Mesothelial cell of epicardium (in vitro differentiated cells): ENCODE results near the gene ARVCF. TPM values are rescaled to one million over a fixed set of nuclear protein-coding genes. Genes with fewer than 3 reads are reported as not detected.

Experiments used
- DNase-seq, 2 experiments: peaks; one replicate each; pipeline ENCODE4 v3.0.0; 2021; ENCODE audit warnings: low spot score in 2 of 2; ENCODE audit not compliant: unreplicated experiment in 2 of 2
- H3K27ac Mint-ChIP-seq: 2 replicates; pipeline ENCODE4 v1.8.0; 2021; ENCODE audit warnings: mixed read lengths
- H3K27me3 Mint-ChIP-seq: 2 replicates; pipeline ENCODE4 v1.8.0; 2021; ENCODE audit warnings: low read depth, mixed read lengths
- H3K36me3 Mint-ChIP-seq: 2 replicates; pipeline ENCODE4 v1.8.0; 2021; ENCODE audit warnings: mixed read lengths
- H3K4me1 Mint-ChIP-seq: 2 replicates; pipeline ENCODE4 v1.8.0; 2021; ENCODE audit warnings: mixed read lengths
- H3K4me3 Mint-ChIP-seq: 2 replicates; pipeline ENCODE4 v1.8.0; 2021; ENCODE audit warnings: mild to moderate bottlenecking, moderate library complexity, mixed read lengths
- H3K9me3 Mint-ChIP-seq: 2 replicates; pipeline ENCODE4 v1.8.0; 2021; ENCODE audit warnings: mixed read lengths
- CTCF ChIP-seq: fragments of 200-600 bp; sonication (generic); IDR thresholded peaks from one replicate; pipeline ENCODE4 v1.5.0; 2021; ENCODE audit warnings: antibody characterized with exemption; ENCODE audit not compliant: unreplicated experiment
- total RNA-seq: library from RNA; stranded (reverse); gene quantifications from 3 replicates; pipeline ENCODE4 v1.2.1, GENCODE V29; 2021

ARVCF gene
- total RNA-seq, 1 donor from 2014 or later = 41.2 TPM

DNA sequence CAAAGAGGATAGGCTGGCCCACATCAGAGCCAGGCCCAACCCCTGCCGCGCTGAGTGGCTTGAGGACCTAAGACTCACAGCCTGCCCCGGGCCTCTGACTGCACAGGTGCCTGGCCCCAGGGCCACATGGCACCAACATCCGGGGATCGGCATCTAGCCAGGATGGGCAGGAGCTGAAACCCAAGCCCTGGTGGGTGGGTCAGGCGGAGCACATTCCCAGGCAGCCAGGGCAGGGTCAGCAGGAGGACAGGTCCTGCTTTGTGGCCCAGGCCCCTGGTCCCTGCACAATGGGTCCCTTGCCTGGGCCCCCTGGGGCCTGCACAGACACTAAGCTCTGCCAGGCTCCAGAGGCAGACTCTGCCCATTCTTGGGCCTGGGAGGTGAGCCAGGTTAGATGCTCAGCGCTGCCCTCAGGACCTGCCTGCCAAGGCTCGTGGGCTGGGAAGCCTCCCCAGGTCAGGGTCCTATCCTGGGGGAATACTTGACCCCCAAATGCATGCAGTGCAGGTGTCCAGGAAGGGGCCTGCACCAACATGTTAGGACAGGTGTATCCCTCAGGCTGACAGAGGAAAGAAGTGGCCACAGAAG, 33.5 kb downstream of the ARVCF start:
- Mint-ChIP-seq H3K36me3 (peaks cover 6% of the 10 kb centered on the region), H3K4me1 (peaks cover 18% of the 10 kb centered on the region), H3K27me3 (no peaks in the 10 kb centered on the region), H3K4me3 (no peak overlapping the region), H3K27ac (no peak overlapping the region), H3K9me3 (no peaks in the 10 kb centered on the region)
- no peak for TF ChIP-seq CTCF
- DNase-seq = no peak

DNA sequence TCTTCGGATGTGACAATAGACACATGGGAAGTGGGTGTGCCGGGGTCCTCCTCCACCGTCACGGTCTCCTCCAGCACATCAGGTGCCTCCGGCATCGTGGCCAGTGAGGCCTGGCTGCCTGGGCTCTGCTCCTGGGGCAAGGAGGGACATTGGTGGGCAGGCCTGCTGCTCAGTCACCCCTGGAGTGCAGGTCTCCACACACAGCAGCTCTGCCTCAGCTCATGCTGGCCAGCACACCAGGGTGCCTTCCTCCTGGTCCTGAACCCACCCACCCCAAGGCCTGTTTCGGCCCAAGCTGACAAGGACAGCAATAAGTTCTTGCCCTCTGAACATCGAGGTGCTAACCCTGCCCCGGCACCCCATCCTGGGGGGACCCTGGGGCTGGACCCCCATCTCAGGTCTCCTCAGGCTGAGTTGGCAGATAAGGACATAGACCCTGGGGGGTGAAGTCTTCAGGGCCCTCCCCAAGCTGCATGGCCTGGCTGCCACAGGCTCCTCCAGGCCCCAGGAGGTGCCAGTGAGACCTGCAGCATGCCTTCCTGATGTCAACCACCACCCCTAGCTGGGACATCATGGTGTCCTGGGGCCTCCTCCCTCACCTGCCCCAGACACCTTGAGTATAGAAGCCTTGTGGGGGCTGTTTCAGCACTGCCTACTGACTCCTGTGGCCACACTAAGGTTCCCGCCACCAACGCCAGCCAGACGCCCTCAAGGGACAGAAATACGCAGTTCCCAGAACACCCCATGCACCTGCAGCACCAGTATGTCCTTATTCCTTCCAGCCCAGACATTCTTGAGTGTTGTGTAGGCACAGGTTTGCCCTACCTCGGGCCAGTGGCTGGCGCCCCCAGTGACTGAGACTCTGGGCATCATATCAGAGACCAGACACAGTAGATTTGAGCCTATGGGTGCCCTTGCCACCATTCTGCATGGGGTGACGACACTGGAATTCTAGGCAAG, 34.4 kb downstream of the ARVCF start:
- Mint-ChIP-seq H3K36me3 (peaks cover 6% of the 10 kb centered on the region), H3K9me3 (no peaks in the 10 kb centered on the region), H3K27me3 (no peaks in the 10 kb centered on the region), H3K4me1 (peaks cover 18% of the 10 kb centered on the region), H3K27ac (no peak overlapping the region), H3K4me3 (no peak overlapping the region)
- no peak for DNase-seq
- no peak for TF ChIP-seq CTCF

- Mint-ChIP-seq H3K9me3 (no peaks in the 10 kb centered on the region), H3K36me3 (peaks cover 6% of the 10 kb centered on the region), H3K27ac (no peak overlapping the region), H3K27me3 (no peaks in the 10 kb centered on the region), H3K4me3 (no peak overlapping the region), H3K4me1 (peaks cover 18% of the 10 kb centered on the region)
- DNase-seq = no peak
- no peak for TF ChIP-seq CTCF
Measured at GRCh38 chr22:19981171-19981960, 35.3 kb downstream of the ARVCF start.

- H3K4me3 Mint-ChIP-seq = no peak overlapping the region
- H3K27ac Mint-ChIP-seq = no peak overlapping the region
- no peak for DNase-seq
- no peaks in the 10 kb centered on the region for H3K27me3 Mint-ChIP-seq
- no peaks in the 10 kb centered on the region for H3K9me3 Mint-ChIP-seq
- TF ChIP-seq CTCF = no peak
- H3K36me3 Mint-ChIP-seq = peaks cover 6% of the 10 kb centered on the region
- peaks cover 15% of the 10 kb centered on the region for H3K4me1 Mint-ChIP-seq
Measured at GRCh38 chr22:19980766-19981165, 35.9 kb downstream of the ARVCF start.

DNA sequence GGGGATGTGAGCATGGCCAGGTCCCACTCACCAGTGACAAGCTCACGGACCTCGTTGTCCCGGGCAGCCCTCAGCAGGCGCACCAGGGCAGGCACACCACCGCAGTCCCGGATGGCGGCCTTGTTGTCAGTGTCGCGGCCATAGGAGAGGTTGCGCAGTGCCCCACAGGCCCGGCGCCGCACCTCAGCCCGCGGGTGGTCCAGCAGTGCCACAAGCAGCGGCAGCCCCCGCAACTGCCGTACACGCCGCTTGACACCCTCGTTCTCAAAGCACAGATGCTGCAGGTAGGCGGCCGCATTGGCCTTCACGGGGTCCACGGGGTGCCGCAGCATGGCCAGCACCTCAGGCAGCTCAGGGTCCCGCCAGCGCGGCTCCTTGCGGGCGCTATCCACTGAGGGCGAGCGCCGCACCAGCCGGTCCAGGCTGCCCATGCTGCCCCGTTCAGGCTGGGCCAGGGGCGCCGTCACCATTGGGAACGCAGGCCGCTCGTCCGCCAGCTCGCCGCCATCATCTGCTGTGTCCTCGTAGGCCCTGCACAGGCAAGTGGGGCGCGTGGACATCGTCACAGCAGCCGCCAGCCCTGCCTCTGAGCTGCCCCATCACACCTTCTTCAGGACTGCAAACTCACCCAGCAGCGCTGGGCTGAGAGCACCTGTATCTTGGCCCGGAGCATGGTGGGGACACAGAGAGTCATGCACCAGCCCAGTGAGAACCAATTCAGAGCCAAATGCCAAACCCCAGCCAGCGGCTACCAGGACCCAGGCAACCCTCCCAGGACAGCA, 36.7 kb downstream of the ARVCF start:
- Mint-ChIP-seq H3K36me3 (peaks cover 8% of the 10 kb centered on the region), H3K27me3 (no peaks in the 10 kb centered on the region), H3K27ac (no peak overlapping the region), H3K4me1 (peaks cover 11% of the 10 kb centered on the region), H3K9me3 (no peaks in the 10 kb centered on the region), H3K4me3 (no peak overlapping the region)
- DNase-seq = no peak
- TF ChIP-seq CTCF = no peak
